ENCODE measurements around the gene SYPL1. TPM values are rescaled to one million over a fixed set of nuclear protein-coding genes. Genes with fewer than 3 reads are reported as not detected.

Gene SYPL1
- total and polyA plus RNA-seq, 9 of the 15 experiments (the other 6 are each of a cell fraction or from before 2014, with no cell fraction given) = 23.8 to 214 (median 70.2) TPM

GRCh38 chr7:106071999-106072714 is 40.0 kb downstream of the SYPL1 start (continued):
- TF ChIP-seq BCLAF1 (IDR thresholded peaks at IDR 0.05; ENCODE audit: borderline replicate concordance in 1 of 2, control insufficient read depth in 1 of 2, low read depth in 2 of 2, low read length in 1 of 2) (no peak), SMAD3 (CRISPR knock-in tag; conservative IDR thresholded peaks at IDR 0.05) (peak; percentile 91), ZFP1 (CRISPR knock-in tag; IDR thresholded peaks at IDR 0.05) (no peak), ZNF77 (CRISPR knock-in tag; IDR thresholded peaks at IDR 0.05) (no peak), MLLT1 (IDR thresholded peaks at IDR 0.05) (peak in 1 of 2 experiments; percentile 93; a peak in 2 of 4 replicates), ZNF232 (CRISPR knock-in tag; IDR thresholded peaks at IDR 0.05) (no peak), TEAD1 (CRISPR knock-in tag; IDR thresholded peaks at IDR 0.05) (peak in 1 of 2 experiments; percentile 87; a peak in 2 of 4 replicates), ARID4B (CRISPR knock-in tag; IDR thresholded peaks at IDR 0.05) (no peak), MXD1 (CRISPR knock-in tag; IDR thresholded peaks at IDR 0.05; ENCODE audit: borderline replicate concordance, poor library complexity, severe bottlenecking) (no peak), TEAD4 (IDR thresholded peaks at IDR 0.05; ENCODE audit: low read length) (peak; percentile 99), TEAD4 (CRISPR knock-in tag; IDR thresholded peaks at IDR 0.05; ENCODE audit: borderline replicate concordance) (no peak), HMGXB4 (CRISPR knock-in tag; IDR thresholded peaks at IDR 0.05) (no peak), PKNOX1 (IDR thresholded peaks at IDR 0.05) (peak; percentile 95)

Data from K562 (cell line).